Body of pancreas (tissue), 4 donors: Measurements from ENCODE around the gene KIF16B.

Experiments used
- CTCF ChIP-seq, 7 experiments: fragments of 450-650 bp in 4 of 7; fragments of 200-600 bp in 3 of 7; sonication (generic) in 3 of 7; IDR thresholded peaks; one replicate each; pipeline ENCODE4 v1.5.1; 2016 to 2019; ENCODE audit warnings: antibody characterized with exemption in 7 of 7
- POLR2A ChIP-seq, 3 donors: fragments of 450-650 bp; IDR thresholded peaks; one replicate each; pipeline ENCODE4 v1.6.1; 2016; ENCODE audit warnings: antibody characterized with exemption in 3 of 3, mild to moderate bottlenecking in 2 of 3

- TF ChIP-seq CTCF (IDR thresholded peaks at IDR 0.05) (no peak), POLR2A (IDR thresholded peaks at IDR 0.05) (no peak)
These were observed 27.8 kb upstream of the KIF16B start for GRCh38 chr20:16601047-16601446.
